T-helper 1 cell (primary cell): Measurements from ENCODE around the gene NIPA2.

ENCODE experiments used
- DNase-seq, 5 donors: peaks; one replicate each; pipeline ENCODE4 v3.0.0-alpha.2; 2012 to 2020

Gene NIPA2

DNA sequence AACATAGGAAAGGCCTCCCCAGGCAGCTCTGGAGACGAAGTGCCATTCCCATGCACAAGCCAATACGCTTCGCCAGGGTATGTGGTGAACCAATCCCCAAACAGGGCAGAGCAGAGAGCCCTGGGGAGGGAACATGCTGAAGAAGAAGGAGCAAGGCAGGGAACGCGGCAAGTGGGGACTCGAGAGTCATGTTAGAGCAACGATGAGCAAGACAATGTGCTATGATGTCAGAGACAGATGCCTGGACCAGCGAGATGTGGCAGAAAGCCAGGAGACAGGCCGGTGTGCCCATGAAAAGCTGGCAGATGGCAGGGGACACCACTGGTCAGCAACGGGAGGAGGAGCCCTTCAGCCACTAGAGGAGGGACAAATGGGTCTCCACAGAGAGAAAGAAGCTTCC, 39.6 kb downstream of the NIPA2 start:
- no peak for DNase-seq

DNA sequence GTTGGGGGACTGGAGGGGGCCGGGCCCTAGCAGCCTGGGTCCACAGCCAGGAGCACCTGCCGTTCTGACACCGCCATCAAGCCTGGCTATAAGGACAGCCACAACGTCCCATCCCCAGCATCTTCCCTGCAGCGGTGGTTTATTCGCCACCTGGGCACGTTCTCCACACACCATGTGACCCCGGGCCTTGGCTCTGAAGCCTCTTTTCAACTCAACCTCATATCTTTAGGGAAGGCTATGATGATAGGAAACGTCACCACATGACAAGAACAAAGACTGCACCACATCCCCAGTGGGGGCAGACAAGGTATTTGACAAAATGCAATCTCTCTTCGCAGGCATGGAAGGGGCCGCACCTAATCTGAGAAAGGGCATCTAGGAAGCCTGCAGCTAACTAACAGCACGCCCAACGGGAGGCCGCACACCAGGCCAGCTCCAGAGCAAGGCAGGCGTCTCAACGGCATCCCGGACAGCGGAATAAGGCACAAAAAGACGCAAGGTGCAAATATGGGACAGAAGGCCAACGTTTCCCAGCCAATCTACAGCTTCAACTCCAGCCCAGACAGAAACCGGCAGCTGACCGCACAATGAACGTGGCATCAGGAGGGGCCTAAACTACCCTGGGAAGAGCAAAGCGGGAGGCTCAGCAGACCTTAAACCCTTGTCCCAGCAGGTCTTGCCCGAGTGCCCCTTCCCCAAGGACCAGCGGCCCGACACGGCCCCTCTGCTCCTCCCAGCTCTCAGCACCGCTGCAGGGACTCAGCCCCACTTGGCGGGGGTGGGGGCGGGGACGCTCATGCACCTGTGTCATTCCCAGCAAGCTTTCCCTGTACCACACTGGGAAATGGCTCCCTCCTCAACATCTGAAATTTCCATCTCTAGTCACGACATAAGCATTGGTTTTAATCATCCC, 41.9 kb downstream of the NIPA2 start:
- no peak for DNase-seq

DNA sequence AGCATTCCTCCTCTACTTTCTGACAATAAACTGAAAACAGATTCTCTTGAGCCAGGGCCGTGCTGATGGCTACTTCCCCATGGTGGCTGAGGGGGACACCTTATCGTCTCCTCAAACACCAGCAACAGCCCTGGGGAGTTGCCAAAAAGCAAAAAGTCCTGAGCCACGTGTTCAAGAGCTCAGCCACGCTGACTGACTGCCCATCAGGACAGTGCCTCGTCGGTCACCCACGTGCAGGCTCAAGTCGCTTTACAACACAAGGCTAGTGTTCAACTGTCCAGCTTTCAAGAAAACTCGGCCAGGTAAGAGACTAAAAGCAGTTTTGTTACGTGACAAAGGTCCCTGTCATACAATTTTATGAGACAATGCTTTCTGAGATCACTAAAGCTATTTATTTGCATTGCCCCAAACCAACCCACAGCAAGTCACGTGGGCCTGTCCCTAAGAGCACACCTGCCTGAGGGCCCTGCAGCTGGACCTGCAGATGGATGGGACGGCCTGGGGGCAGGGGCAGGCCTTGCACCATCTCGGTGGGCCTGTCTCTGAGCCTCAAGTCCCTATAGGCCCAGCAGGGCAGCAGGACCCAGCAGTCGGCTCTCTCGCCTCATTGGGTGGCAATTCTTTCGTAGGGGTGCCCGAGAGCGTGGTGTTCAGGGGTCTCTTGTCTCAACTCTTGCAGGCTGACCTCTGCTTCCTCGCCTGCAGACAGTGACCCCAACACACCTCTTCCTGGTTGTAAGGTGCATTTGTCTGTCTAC, 42.7 kb downstream of the NIPA2 start:
- DNase-seq: no peak

DNA sequence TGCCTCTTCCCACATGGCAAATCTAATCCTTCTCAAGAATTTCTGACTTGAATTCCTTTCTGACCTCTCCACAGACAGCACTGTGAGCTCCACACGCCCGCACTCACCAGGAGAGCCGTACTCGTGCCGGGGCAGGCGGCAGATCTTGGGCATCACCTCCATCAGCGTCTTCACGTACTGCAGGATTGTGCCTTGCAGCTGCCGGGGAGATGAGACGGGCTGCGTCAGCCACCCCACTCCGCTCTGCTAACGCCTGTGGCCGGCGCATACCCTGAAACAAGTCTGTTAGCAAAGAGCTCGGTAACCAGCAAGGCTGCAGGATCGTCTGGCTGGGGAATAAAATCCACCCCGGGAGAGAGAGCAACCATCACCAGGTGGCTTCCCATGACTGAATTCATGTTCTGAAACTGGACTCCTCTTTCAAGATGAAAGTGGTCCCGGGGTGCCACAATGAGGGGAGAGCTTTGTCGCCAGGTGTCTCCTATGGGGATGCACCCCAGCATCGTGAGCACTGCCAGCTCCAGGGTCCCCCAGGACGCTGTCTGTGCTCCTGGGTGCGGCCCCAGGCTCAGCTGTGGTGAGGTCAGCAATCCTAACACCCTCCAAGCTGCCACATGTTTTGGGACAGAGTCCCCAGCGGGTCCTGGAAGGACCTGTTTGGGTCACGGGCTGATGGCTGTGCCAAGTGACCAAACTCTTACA, 43.4 kb downstream of the NIPA2 start:
- no peak for DNase-seq

DNA sequence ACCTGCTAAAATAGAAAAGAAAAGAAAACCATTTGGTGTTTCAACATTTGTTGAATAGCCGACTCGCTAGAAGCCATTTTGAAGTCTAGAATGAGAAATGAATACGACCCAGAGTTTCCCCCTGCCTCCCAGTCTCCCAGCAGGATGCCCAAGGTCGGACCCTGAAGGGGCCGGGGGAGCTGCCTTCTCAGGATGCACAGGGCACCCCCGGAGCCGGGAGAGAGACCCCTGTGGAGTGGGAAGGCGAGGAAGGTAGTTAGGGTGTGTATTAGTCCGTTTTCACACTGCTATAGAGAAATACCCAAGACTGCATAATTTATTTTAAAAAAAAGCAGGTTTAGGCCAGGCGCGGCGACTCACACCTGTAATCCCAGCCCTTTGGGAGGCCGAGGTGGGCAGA, 44.7 kb downstream of the NIPA2 start:
- DNase-seq: no peak

DNA sequence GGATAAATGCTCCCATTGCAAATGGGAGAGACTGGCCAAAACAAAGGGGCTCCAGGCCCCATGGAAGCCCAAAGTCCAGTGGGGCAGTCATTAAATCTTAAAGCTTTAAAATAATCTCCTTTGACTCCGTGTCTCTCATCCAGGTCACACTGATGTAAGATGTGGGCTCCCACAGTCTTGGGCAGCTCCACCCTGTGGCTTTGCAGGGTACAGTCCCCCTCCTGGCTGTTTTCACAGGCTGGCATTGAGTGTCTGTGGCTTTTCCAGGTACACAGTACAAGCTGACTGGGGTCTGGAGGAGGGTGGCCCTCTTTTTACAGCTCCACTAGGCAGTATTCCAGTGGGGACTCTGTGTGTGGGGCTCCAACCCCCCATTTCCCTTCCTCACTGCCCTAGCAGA, 45.9 kb downstream of the NIPA2 start:
- DNase-seq: peak in 1 of 5 donors; percentile 19

DNA sequence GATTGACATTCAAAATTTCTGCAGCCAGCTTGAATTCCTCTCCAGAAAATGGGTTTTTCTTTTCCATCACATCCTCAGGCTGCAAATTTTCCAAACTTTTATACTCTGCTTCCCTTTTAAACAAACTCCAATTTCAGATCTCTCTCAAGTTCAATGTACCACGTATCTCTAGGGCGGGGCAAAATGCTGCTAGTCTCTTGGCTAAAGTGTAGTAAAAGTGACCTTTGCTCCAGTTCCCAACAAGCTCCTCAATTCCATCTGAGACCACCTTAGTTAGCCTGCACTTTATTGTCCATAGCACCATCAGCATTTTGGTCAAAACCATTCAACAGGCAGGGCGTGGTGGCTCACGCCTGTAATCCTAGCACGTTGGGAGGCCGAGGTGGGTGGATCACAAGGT, 46.7 kb downstream of the NIPA2 start:
- DNase-seq: no peak

DNA sequence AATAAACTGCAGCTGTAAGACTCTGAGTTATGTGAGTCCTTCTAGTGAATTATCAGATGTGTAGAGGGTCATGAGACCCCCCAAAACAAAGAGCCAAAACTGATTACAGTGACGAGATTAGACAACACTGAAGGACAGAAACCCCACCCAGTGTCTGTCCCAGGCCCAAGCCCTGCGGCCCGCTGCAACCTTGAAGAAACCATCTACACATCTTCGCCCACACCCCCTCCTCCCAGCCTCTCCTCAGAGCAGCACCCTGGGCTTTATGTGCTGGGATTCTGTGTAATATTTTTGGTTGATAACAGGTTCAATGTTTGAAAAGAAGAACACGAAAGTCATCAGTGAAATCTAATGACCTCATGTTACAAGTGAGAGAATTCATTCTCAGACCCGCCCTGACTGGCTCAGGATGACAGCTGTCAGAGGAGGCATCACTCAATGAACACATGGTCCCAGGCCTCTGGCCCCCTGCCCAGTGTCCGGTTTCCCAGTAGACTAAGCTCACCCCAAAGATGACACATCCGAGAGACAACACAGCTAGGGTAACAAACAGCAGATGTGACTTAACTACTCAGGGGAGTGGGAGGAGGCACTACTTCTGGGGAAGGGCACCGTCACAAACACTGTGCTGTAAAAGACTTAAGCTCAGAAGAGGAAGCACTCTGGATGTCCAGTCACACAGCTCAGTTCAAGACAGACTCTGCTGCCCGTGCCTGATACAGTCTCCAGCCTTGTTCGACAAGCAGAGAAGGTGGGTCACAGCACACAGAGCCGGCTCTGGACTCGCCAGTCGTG, 48.9 kb downstream of the NIPA2 start:
- no peak for DNase-seq

DNA sequence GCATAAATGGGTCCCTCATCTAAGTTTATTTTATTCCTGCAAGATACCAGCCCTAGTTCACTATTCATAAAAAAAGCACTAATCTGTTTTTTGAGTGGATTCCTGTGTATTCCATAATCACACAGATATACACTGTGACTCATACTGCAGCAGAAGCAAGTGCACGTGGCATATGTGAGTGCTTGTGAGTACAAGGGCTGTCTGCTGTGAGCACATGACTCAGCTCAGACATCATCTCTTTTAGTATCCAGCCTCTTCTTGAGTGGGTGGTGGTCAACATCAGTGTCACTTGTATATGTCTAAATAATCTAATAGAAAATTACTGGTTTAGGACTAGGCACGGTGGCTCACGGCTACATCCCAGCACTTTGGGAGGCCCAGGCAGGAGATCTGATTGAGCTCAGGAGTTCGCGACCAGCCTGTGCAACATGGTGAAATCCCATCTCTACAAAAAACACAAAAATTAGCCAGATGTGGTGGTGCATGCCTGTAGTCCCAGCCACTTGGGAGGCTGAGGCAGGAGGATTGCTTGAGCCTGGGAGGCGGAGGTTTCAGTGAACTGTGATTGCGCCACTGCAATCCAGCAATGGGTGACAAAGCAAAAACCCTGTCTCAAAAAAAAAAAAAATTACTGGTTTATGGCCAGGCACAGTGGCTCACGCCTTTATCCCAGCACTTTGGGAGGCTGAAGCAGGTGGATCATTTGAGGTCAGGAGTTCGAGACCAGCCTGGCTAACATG, 49.8 kb downstream of the NIPA2 start:
- DNase-seq: no peak

DNA sequence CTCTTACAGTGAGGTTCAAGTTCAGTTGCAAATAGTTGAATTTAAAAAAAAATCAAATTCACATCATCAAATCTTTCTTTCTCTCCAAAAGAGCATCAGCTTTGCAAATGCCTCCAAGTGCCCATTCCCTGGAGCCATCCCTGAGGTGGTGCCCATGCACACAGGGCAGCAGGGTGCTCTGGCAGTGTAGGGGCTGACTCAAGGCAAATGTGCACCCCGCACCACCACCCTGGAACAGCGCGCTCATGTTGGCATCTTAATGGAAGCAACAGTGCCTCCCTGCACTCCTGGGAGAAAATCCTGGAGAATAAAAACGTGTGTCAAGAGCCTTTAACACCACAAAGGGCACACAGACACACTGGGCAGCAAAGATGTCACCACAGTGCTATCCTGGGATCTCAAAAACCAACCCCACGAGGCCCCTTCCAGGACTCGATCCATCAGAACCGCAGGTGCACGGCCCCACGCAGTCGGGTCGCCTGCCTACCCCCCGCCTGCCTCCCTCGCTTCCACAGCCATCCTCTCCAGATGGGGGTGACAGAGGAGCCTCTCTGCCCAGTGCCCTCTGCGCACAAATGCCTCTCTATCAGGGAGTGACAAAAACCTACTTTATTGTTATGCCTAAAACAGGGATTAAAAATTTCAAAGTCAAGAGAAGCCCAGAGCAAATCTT, 50.8 kb downstream of the NIPA2 start:
- DNase-seq: no peak

DNA sequence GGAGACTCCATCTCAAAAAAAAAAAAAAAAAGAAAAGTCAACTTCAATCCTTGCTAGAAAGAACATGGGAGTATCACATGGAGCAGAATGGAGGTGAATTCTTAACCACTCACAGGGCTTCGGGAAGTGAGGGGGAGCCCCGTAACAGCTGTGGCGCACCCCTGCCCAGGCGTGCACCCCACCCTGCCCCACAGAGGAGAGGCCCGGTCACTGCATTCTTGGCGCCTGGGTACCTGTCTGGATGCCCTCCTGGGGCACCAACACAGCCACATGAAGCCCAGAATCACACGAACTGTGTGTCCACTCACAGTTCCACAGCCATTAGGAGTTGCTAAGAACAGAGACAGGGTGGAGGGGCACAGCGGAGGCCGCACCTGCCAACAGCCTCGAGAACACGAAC, 51.8 kb downstream of the NIPA2 start:
- no peak for DNase-seq

DNA sequence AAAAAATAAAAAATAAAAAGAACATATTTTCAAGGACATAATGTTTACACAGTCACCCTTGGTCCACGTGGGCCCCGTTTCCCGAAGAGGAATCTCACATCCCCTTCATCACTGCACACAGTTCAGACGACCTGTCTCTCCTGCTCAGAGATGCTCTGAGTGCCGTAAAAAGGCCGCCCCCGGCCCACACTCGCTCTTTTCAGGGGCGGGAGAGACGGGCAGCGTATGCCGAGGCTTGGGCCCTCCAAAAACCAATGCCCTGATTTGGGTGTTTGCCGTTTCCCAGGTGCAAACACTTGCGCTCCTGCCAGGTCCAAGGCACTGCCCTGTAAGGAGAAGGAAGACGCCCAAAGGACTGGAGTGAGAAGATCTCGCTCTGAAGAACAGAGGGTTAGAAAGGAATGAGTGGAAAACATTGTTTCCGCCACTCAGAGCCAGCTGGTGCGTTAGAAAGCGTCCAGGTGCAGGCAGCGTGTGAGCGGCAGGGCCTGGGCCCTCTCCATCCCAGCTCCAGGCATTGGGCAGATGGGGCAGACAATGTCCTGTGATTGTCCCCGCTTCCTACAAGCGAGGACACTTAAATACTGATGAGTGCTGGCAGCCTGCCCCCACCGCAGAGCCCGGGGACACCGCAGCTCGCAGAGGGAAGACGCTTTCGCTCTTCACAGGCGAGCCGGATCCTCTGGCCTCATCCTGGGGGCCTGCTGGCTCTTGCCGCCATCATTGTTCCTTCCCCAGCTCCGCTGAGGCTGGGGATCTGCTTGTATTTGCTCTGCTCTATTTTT, 53.2 kb downstream of the NIPA2 start:
- no peak for DNase-seq

DNA sequence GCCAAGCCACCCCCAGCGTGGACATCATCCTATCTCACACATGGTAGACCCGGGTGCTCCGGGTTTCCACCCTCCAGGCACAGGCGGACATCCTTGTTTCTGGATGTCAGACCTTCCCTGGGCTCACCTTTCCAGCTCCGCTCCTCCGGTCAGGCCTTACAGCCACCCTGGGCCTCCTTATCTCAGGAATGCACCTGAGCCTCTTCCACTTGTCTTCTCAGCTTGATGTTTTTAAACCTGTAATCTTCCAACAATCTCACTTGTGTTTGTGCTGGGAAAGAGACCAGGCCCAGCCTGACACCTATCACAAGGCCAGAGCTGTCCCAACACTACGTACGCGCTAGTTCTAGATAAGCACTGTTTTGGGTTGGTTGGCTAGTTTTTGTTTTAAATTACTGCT, 53.9 kb downstream of the NIPA2 start:
- no peak for DNase-seq

DNA sequence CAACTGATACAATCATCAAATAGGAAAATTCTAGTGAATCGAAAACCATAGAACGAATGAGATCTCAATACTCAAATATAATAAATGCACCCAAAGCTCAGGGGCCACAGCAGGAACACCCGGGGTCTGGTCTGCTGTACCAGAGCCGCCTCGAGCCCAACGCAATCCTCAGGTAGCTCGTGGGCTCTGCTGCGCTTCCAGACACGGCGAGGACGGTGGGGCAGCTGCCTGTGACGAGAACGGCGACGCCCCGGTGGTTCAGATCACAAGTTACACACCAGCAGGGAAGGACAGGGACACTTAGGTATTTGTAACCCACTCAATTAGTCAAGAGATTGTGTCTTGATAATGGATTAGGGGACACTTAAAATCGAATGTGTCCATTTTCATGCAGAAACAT, 54.6 kb downstream of the NIPA2 start:
- no peak for DNase-seq

DNA sequence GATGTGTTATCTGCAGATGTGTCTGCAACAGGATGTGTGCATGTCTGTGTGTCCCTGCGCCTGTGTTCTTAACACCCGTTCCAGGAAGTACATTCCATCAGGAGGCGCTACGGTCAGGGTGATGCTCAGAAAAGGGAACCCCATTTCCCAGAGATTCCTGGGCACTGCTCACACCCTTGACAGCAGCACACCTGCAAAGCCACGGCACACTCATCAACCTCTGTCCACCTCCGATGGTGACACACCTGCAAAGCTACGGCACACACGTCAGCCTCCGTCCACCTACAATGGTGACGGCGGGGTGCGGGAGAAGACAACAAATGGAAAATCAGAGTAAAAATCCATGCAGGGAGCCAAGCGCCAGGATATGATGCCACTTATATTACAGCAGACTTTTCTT, 55.4 kb downstream of the NIPA2 start:
- DNase-seq: no peak

DNA sequence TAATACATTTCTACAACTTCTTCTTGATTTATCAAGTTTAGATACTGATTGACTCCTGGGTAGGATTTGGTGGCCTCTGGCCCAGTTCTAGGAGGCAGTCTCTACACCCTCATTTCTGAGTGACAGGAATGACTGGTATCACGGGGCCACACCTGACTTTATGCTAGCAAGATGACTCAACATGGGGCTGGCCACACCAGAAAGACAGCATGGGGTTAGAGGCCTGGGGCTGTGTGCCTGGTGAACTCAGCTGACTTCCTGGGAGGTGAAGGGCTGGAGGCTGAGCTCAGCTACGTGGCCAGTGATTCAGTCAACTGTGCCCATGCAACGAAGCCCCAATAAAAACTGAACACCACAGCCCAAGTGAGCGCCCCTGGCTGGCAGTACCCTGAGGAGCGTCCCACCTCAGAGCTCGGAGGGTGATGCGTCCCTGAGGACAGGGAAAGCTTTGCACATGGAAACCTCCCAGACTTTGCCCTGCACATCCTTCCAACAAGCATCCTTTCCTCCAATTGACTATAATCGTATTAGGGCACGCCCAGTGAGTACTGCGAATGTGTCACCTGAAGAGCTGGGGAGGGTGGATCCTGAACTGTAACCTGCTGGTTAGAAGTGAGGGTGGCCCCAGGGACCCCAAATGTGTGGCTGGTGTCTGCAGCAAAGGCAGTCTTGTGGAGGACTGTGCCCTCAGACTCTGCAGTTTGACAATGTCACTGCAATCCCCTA, 57.2 kb downstream of the NIPA2 start:
- peak in 1 of 5 donors; percentile 68 for DNase-seq

DNA sequence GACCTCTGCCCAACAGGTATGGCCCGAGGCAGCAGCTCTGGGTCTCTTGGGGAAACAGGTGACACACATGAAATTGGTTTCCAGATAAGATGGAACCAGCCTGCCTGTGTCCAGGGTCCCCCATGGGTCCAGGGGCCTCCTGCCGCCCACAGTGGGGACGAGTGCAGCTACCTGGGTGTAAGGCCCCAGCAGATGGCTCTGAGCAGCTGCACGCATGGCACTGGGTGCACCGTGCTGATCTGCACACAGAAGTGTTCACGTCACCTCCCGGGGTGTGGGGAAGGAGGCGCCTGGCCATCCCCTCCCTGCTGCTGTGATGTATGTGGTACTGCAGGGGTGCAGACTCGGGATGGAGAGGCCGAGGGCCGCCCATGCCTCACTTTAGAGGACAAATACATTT, 63.6 kb downstream of the NIPA2 start:
- DNase-seq: no peak

DNA sequence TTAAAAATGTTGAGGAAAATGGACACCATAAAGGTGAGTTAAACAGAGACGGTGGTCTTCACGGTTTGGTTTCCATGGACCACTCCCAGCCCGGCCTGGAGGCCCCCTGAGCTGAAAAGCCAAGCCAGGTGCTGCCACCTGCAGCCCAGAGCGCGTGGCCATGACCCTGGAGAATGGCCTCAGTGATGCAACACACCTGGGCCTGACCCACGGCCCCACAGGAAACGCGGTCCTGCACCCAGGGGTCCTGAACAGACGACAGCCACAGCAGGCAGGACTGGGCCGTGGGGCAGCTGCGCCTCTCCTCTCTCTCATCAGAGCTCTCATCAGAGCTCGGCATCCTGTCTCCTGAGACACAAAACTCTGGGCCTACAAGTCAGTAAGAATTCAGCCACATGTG, 64.1 kb downstream of the NIPA2 start:
- DNase-seq: no peak

DNA sequence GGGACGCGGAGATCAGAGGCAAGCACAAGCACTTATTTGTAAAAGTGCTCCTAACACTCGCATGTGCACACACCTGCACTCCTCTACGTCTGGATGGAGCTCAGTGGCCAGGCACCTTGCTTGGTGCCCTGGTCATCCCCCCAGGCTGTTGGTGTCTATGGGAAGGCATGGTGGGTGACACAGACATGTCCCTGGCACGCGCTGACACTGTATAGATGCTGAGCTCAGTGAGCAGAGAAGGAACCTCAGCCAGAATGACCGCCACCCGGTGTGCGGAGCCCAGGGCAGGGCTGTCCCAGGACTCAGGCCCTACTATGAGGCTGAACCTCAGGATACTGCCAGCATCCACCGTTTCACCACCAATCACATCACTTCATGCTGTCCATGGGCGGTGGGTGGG, 64.5 kb downstream of the NIPA2 start:
- no peak for DNase-seq

DNA sequence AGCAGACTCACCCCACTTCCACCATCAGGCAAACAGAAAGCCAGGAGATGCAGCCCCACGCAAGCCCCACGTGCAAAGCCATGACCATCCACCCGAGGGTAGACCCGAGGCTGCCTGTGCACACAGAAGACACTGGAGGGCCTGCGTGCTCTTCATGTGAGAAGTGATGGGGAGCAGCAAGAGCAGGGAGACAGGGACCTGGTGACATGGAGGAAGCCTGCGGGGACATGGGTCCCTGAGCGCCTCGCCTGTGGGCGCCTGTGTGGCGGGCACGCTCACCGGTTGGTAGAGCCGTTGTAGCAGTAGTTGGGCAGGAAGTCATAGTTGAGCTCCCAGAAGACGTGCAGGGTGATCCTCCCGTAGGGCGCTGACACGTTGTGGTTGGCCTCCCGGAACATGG, 65.0 kb downstream of the NIPA2 start:
- no peak for DNase-seq
